H1 (cell line): Measurements from ENCODE around the gene PPIL4.

ENCODE experiments used
- CHD2 ChIP-seq: IDR thresholded peaks from 2 replicates; pipeline ENCODE4 v1.6.1; 2012; ENCODE audit warnings: low read length, improper control_type of control experiment
- EZH2 ChIP-seq: fragments of 200-600 bp; sonication (generic); IDR thresholded peaks from 2 replicates; pipeline ENCODE4 v1.7.1; 2012; ENCODE audit warnings: low read depth, mild to moderate bottlenecking, moderate library complexity, low read length, inconsistent platforms; ENCODE audit not compliant: severe bottlenecking
- RAD21 ChIP-seq, 2 experiments: IDR thresholded peaks in 1 of 2; conservative IDR thresholded peaks in 1 of 2; 2 replicates each; pipeline ENCODE4 v1.6.1; 2011; ENCODE audit warnings: low read depth in 2 of 2, low read length in 2 of 2, improper control_type of control experiment in 1 of 2, inconsistent platforms in 1 of 2, mild to moderate bottlenecking in 1 of 2, moderate library complexity in 1 of 2
- SIRT6 ChIP-seq: IDR thresholded peaks from one replicate; pipeline ENCODE4 v1.7.1; 2012; ENCODE audit warnings: low read length, inconsistent platforms
- USF2 ChIP-seq: IDR thresholded peaks from 2 replicates; pipeline ENCODE4 v1.6.1; 2011; ENCODE audit warnings: low read length, improper control_type of control experiment
- TF ChIP-seq, protein P1 (sequence below), 3 experiments: IDR thresholded peaks; 1 replicate in 2 of 3; 2 replicates in 1 of 3; pipeline versions ENCODE4 v1.5.1 to v1.6.1; 2011; ENCODE audit warnings: low read length in 3 of 3, mild to moderate bottlenecking in 3 of 3, inconsistent platforms in 2 of 3, low read depth in 1 of 3, moderate library complexity in 1 of 3; ENCODE audit not compliant: insufficient read depth in 1 of 3; ENCODE audit errors: control extremely low read depth in 1 of 3

- TF ChIP-seq, protein P1, sequence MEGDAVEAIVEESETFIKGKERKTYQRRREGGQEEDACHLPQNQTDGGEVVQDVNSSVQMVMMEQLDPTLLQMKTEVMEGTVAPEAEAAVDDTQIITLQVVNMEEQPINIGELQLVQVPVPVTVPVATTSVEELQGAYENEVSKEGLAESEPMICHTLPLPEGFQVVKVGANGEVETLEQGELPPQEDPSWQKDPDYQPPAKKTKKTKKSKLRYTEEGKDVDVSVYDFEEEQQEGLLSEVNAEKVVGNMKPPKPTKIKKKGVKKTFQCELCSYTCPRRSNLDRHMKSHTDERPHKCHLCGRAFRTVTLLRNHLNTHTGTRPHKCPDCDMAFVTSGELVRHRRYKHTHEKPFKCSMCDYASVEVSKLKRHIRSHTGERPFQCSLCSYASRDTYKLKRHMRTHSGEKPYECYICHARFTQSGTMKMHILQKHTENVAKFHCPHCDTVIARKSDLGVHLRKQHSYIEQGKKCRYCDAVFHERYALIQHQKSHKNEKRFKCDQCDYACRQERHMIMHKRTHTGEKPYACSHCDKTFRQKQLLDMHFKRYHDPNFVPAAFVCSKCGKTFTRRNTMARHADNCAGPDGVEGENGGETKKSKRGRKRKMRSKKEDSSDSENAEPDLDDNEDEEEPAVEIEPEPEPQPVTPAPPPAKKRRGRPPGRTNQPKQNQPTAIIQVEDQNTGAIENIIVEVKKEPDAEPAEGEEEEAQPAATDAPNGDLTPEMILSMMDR (IDR thresholded peaks at IDR 0.05; ENCODE audit: control extremely low read depth in 1 of 3, insufficient read depth in 1 of 3, low read depth in 1 of 3, low read length in 3 of 3): no peak
- TF ChIP-seq CHD2 (no peak), RAD21 (IDR thresholded peaks at IDR 0.05 in 1 of 2, conservative IDR thresholded peaks at IDR 0.05 in 1 of 2; ENCODE audit: low read depth in 2 of 2, low read length in 2 of 2) (no peak), USF2 (no peak), EZH2 (no peak), SIRT6 (no peak)
Measured at GRCh38 chr6:149461670-149462069, 84.2 kb downstream of the PPIL4 start.
